Measurements from ENCODE around the gene KCTD11. TPM values are rescaled to one million over a fixed set of nuclear protein-coding genes. Genes with fewer than 3 reads are reported as not detected.

Gene KCTD11
- total and polyA plus RNA-seq, 2 of the 13 experiments (the other 11 are each of a cell fraction or from before 2014, with no cell fraction given), result 1.6 to 2.6 TPM

- TF ChIP-seq ZNF687 (CRISPR knock-in tag; IDR thresholded peaks at IDR 0.05) (peak; percentile 75), ZNF432 (CRISPR knock-in tag; IDR thresholded peaks at IDR 0.05; ENCODE audit: borderline replicate concordance) (no peak), ZZZ3 (CRISPR knock-in tag; IDR thresholded peaks at IDR 0.05; ENCODE audit: borderline replicate concordance) (0 out of 2 replicates have a peak, but pooled peaks have one; percentile 30), MTA3 (CRISPR knock-in tag; IDR thresholded peaks at IDR 0.05) (no peak), HDAC1 (CRISPR knock-in tag; IDR thresholded peaks at IDR 0.05) (peak; percentile 50; the same call in 1 of the 2 replicates), CC2D1A (CRISPR knock-in tag; IDR thresholded peaks at IDR 0.05) (no peak), PHF20 (CRISPR knock-in tag; IDR thresholded peaks at IDR 0.05) (peak; percentile 68), IKZF1 (IDR thresholded peaks at IDR 0.05) (no peak), U2AF1 (optimal IDR thresholded peaks at IDR 0.05; ENCODE audit: low read depth, low read length) (no peak), FOXC1 (CRISPR knock-in tag; IDR thresholded peaks at IDR 0.05; ENCODE audit: borderline replicate concordance) (peak; percentile 91), NPAS2 (CRISPR knock-in tag; IDR thresholded peaks at IDR 0.05; ENCODE audit: borderline replicate concordance) (no peak), HMG20A (CRISPR knock-in tag; IDR thresholded peaks at IDR 0.05; ENCODE audit: borderline replicate concordance) (no peak), HOXA3 (CRISPR knock-in tag; IDR thresholded peaks at IDR 0.05) (peak; percentile 17; the same call in 1 of the 2 replicates), ZNF362 (CRISPR knock-in tag; IDR thresholded peaks at IDR 0.05; ENCODE audit: borderline replicate concordance) (no peak), ZFP36L1 (CRISPR knock-in tag; IDR thresholded peaks at IDR 0.05) (no peak), BCL6 (CRISPR knock-in tag; IDR thresholded peaks at IDR 0.05) (no peak), ZNF546 (CRISPR knock-in tag; conservative IDR thresholded peaks at IDR 0.05) (0 out of 2 replicates have a peak, but pooled peaks have one; percentile 35), ZNF282 (IDR thresholded peaks at IDR 0.05; ENCODE audit: partially characterized antibody) (no peak), GLMP (CRISPR knock-in tag; IDR thresholded peaks at IDR 0.05; ENCODE audit: borderline replicate concordance) (no peak), GTF3A (CRISPR knock-in tag; conservative IDR thresholded peaks at IDR 0.05) (0 out of 2 replicates have a peak, but pooled peaks have one; percentile 25), ZNF879 (CRISPR knock-in tag; IDR thresholded peaks at IDR 0.05) (0 out of 2 replicates have a peak, but pooled peaks have one; percentile 57), KLF9 (CRISPR knock-in tag; IDR thresholded peaks at IDR 0.05; ENCODE audit: low read depth) (no peak), MYC (CRISPR knock-in tag; IDR thresholded peaks at IDR 0.05; ENCODE audit: borderline replicate concordance) (no peak), ZNF891 (CRISPR knock-in tag; IDR thresholded peaks at IDR 0.05) (peak; percentile 45; the same call in 1 of the 2 replicates), ZNF775 (CRISPR knock-in tag; IDR thresholded peaks at IDR 0.05; ENCODE audit: borderline replicate concordance) (peak; percentile 34; the same call in 1 of the 2 replicates)
These were observed 29.1 kb downstream of the KCTD11 start, which contains the start of gene TNK1 (continued) for GRCh38 chr17:7380855-7381683.
